HG03066 (cell line): Measurements from ENCODE around the gene G2E3.
"Not testable (repeated sequence)": the region's sequence is repeated elsewhere in the genome, so short reads cannot be mapped to it uniquely, and the experiment has no call there.

Experiments used
- ATAC-seq: cut with Tn5 transposase; IDR thresholded peaks from one replicate; pipeline ENCODE4 v1.9.1; 2021; ENCODE audit warnings: low read depth; ENCODE audit not compliant: unreplicated experiment

The G2E3 gene

DNA sequence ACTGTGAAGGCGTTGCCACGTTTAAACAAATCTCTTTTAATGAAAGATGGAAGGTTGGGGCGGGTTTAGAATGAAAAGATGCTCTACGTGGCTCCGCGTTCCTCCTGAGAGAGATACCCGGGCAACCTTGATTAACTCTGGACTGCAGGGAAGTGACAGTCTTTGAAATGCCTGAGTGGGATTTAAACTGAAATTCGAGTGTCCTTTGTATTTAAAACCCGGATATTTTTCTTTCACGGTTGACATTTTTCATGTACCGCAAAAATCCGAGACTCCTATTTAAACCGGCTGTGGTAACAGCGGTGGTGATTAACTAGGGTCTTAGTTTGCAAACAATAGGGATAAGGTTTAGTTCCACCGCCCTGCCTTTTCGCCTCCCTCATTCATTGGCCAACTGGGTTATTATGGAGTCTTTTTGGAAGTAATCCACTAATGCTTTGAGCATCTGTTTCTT is 707 bp downstream of the G2E3 start:
- peak; percentile 17 for ATAC-seq

DNA sequence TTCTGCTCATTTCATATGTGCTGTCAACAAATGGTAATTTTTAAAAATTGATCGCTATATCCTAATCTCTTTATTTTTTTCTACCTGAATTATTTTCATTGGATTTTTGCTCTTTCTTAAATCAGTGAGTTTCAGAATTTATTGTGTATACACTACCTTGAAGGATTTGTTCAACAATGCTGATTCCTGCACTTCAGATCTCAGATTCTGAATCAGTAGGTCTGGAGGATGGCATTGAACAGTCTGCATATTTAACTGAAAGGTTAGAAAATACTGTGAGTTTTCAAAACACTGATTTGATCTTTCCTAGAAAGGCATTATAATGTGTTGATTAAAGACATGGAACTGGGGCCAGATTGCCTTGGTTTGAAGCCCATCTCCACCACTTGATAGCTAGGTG is 1.6 kb downstream of the G2E3 start:
- ATAC-seq: no peak

DNA sequence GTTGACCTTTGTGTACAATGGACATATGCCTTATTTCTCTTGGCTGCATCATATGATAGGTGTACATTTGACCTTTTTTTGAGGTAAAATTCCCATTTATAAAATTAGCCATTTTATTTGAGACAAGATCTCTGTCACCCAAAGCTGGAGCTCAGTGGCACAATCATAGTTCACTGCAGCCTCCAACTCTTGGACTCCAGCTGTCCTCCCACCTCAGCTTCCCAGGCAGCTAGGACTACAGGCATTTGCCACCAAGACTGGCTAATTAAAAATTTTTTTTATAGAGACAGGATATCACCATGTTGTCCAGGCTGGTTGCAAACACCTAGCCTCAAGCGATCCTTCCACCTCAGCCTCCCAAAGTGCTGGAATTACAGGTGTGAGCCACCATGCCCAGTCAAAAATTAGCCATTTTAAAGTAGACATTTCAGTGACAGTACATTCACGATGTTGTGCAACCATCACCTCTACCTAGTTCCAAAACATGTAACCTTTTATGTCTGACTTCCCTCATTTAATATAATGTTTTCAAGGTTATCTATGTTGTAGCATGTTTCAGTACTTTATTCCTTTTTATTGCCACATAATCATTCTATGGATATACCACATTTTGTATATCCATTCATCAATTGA is 5.4 kb downstream of the G2E3 start:
- no peak for ATAC-seq

DNA sequence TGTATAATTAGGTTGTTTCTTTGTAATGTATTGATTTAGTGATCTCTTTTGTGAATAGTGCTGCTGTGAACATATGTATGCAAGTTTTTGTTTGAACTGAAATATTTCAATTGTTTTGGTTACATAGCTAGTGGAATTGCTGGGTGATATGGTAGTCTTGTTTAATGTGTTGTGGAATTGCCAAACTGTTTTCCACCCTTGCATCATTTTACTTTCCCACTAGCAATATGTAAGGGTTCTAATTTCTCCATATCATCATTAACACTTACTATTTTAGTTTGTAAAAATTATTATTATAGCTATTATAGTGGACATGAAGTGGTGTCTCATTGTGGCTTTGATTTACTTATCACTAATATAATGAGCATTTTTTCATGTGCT is 5.9 kb downstream of the G2E3 start:
- no peak for ATAC-seq

DNA sequence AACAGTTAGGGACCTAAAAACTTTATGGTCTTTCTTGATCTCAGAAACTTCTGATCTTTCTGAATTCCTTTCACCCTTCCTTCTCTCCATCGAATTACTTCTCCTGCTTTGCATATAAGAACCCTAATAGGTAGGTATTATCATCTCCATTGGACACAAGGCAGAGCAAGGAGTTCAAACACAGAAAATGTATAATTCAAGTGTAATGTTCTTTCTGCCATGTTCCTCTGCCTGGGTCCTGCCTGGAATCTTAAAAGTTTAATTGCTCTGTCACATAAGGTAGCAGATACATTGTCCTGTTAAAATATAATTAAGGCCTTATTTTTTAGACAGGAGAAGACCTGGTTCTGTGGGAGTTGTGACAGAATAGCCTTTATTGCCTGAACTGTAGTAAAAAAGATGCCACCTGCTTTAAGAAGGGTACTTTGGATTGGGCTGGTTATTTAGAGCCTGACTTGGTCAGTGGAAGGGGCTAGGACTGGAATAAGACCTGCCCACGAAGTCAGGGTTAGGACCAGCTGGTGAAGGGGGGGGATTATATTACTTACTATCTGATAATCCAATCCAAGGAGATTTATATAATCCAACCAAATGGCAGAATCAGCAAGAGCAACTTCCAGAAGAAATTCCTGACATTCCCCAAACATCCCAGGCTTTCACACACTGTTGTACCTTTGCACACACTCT is 10.4 kb downstream of the G2E3 start:
- no peak for ATAC-seq

DNA sequence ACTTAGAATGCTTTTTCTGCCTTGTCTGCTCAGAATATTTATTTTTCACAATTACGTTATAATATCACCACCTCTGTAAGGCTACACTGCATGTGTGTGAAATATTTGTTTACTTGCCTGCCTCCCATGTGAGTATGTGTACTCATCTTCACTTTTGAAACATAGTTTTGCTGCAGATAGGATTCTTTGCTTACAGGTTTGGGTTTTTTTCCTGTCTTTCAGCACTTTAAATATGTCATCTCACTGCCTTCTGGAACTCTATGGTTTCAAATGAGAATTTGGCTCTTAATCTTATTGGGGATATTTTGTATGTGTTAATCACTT is 10.9 kb downstream of the G2E3 start:
- ATAC-seq: no peak

DNA sequence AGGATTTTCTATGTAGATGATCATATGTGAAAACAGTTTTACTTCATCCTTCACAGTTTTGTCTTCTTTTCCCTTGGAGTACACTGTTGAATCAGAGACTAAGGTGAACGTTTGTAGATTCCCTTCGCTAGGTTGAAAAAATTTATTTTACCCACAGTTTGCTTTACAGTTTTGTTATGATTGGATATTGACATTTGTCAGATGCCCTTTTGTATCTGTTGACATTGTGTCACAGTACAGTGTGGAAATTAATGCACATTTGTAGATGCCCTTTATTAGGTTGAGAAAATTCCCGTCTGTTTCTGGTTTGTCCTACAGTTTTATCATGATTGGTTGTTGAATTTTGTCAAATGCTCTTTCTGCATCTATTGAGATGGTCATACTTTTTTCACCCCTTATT is 13.3 kb downstream of the G2E3 start:
- ATAC-seq: no peak

DNA sequence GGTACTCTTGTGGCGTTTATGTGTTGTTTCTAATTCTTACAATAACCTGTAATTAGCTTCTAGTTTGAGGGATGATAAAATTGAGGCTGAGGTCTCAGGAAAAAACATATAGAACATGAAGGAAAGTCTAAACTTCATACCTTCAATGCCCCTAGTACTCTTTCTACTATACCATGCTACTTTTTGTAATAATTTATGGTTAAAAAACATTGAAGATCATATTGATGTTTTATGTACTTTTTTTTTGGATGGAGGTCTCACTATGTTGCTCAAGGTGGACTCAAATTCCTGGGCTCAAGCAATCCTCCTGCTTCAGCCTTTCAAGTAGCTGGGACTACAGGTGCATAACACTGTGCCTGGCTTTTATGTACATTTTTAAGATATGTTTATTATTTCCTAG is 13.8 kb downstream of the G2E3 start:
- ATAC-seq: no peak

DNA sequence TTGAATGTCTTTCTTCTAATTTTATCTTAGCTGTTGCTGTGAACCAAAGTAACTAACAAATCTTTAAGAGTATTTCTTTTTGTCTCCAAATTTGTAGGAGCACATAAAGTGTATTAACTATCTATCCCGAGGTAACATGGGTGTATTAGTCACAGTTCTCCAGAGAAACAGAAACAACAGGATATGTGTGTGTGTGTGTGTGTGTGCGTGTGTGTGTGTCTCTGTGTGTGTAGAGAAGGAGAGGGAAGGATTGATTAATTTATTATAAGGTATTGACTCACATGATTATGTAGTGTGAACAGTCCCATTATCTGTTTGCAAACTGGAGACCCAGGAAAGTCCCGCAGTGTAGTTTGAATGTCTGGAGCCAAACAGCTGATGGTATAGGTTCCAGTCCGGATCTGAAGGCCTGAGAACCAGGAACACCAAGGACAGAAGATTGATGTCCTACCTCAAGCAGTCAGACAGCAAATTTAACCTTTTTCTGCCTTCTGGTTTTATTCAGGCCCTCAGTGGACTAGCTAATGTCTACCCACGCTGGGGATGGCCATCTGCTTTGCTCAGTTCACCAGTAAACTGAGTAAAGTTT is 14.4 kb downstream of the G2E3 start:
- ATAC-seq: no peak

DNA sequence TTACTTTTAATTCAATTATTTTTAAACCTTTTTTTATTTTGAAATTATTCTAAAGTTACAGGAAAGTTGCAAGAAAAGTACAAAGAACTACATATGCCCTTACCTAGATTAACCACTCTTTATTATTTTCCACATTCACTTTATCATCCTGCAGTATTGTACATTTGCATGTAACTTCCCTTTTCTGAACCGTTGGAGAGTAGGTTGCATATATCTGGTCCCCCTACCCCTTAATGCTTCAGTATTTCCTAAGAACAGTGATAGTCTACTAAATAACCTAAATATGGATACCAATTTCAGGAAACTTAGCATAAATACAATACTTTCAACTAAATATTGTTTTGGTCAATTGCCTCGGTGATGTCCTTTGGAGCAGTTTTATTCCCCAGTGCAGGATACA is 15.0 kb downstream of the G2E3 start:
- ATAC-seq: no peak

DNA sequence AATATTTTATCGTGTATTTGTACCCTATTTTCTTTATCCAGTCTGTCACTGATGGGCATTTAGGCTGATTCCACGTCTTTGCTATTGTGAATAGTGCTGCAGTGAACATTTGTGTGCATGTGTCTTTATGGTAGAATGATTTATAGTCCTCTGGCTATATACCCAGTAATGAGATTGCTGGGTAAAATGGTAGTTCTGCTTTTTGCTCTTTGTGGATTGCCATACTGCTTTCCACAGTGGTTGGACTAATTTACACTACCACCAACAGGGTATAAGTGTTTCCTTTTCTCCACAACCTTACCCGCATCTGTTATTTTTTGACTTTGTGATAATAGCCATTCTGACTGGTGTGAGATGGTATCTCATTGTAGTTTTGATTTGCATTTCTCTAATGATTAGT is 15.8 kb downstream of the G2E3 start:
- ATAC-seq: not testable (repeated sequence)

DNA sequence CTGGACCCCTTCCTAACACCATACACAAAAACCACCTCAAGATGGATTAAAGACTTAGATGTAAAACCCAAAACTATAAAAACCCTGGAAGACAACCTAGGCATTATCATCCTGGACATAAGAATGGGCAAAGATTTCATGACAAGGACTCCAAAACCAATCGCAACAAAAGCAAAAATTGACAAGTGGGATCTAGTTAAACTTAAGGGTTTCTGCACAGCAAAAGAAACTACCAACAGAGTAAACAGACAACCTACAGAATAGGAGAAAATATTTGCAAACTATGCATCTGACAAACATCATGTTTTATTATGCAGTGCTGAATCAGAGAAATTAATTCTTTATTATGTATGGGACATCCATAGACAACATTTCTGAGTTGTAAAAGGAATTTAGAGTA is 17.4 kb downstream of the G2E3 start:
- ATAC-seq: not testable (repeated sequence)

DNA sequence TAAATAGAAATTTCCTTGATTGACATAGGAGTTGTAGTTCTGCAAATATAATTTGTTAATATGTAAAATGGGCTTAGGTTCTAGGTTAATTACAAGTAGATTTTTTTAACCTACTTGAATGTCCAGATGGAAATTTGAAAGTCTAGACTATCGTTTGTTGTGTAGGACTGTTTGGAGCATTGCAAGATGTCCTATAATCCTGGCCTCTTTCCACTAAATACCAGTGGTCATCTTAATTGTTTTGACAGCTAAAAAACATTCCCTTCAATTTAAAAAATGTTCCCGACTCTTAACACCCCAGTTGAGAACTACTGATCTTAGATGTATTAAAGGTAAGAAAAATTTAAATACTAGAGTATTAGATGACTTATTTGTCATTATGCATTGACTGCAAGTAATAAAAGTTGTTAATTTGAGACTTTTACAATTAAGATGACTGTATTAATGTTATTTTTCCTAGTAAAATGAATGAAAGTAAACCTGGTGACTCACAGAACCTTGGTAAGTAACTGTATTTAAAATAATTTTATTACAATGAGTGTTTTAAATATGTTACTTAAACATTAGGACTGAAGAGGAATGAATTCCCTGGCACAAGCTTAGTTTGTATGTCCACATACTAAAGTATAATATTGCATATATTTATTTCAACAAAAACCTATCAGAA is 21.8 kb downstream of the G2E3 start:
- no peak for ATAC-seq

DNA sequence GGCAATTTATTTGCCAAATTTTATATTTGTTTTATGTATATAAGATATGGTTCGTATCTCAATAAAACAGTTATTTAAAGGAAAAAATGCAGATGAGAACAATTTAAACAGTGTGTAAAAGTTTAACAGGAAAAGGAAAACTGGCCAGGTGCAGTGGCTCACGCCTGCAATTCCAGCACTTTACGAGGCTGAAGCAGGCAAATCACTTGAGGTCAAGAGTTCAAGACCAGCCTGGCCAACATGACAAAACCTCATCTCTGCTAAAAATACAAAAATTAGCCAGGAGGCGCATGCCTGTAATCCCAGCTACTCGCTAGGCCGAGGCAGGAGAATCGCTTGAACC is 22.3 kb downstream of the G2E3 start:
- no peak for ATAC-seq

DNA sequence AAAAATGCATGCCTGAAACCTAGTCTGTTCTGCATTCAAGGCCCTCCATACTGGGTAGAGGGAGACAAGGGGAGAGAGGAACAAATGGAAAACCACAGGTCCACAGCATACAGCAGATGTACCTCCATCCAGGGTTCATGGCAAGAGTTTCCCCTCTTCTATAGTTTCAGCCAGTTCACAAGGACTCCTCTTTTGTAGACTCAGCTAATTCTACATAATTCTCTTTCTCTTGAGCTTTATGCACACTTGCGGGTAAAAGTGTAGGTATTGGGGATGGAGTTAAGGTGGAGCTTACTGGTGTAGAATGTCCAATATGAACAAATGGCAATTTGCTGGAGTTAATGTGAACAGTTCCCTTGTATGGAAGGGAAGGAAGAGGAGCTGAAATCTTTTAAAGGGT is 23.4 kb downstream of the G2E3 start:
- no peak for ATAC-seq

DNA sequence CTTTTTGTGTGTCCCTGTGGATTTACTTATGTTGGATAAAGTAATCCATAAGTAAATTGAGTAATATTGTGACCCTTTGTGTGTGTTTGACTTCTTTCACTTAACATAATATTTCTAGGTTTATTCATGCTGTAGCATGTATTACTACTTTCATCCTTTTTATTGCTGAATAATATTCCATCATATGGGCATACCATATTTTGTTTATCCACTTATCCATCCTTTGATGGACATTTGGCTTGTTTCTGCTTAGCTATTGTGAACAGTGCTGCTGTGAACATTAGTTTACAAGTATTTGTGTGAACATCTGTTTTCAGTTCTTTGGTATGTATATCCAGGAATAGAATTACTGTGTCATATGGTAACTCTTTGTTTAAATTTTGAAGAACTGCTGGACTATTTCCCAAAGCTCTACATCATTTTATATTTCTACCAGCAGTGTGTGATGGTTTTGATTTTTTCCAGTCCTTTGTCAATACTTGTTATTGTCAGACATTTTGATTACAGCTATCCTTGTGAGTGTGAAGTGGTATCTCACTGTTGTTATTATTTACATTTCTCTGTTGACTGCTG is 25.2 kb downstream of the G2E3 start:
- ATAC-seq: no peak

DNA sequence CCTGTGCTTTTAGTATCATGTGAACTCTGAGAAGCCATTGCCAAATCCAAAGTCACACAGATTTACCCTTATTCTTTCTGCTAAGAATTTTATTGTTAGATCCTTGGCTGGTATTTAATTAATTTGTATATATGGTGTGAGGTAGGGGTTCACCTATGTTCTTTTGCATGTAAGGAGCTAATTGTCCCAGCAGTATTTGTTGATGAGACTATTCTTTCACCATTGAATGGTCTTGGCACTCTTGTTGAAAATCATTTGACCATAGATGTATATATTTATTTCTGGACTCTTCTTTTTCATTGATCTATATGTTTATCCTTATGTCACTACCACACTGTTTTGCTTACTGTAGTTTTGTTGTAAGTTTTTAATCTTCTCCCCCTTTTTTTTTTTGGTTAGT is 26.2 kb downstream of the G2E3 start:
- no peak for ATAC-seq

DNA sequence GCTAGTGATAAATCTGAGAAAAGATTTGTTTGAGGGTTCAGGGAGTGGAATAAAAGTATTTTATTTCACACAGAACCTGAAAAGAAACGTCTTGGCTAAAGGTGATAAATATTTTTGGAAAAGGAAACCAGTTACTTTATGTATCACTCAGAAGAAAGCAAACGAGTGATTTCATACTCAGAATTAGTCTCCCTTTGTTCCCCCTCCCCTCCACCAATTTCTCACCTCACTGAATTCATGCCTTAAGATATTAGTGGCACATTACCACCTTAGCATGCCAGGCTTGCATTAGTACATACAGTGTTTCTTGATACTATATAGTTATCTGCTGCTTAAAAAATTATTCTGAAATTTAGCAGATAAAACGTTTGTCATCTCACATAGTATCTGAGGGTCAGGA is 28.2 kb downstream of the G2E3 start:
- no peak for ATAC-seq

DNA sequence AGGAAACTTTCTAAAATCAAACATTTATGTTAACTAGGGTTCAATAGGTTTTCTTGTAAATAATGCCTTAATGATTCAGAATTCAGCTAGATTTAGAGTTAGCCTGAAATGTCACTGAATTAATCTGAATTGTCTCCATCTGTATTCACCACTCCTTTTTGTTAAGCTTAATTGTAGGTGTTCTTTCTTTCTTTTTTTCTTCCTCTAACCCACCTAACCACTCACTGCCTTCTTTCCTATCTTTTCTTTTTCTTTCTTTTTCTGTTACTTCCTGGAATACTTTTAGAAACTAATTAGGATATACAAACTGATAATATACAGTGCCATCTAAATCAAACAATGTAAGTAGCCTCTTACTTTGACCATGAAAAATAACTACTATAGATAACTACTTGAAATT is 29.9 kb downstream of the G2E3 start:
- ATAC-seq: no peak

DNA sequence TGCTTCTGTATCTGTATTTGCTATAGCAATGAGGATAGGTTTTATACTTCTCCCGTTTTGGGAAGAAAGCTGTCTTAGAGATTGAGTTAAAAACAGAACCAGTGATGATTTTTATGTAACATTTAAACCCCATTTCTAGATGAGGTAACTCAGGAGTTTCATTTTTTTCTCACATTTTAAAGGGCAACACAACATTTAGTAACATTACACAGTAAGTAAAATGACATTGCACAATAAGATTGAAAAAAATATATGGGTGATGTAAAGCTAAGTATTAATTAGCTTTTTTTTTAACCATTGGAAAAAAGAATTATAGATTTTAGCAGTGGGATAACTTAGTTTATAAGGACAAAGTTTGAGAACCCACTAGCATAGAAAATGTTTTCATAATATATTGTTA is 38.0 kb downstream of the G2E3 start:
- no peak for ATAC-seq

DNA sequence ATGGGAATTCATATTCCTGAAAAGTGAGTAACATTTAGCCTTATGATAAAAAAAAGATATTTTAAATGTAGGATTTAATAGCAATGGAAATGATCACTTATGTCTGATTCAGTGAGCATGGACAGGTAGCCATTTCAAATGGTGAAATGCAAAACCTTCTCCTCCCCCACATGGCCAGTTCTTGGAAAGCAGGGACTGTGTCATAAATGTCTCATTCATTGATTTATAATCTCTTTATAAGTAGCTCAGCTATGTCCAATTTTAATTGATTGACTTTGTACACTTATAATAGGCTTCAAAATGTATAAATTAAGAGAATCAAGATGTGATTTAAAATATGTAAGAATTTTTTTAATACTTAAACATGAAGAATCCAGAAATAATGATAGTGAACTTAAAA is 38.5 kb downstream of the G2E3 start:
- ATAC-seq: no peak
